Measurements from ENCODE around the gene MIA3. TPM values are rescaled to one million over a fixed set of nuclear protein-coding genes. Genes with fewer than 3 reads are reported as not detected.

Gene MIA3
- polyA plus RNA-seq, 1 of the 3 experiments (the other 2 are of a cell fraction), result 51.4 TPM

GRCh38 chr1:222713091-222713961 is 95.4 kb downstream of the MIA3 start:
- WGBS (ENCODE audit: low lambda C conversion rate), result 2% methylated on average over 39 of the region's 39 CpGs
- Histone ChIP-seq H3K36me3 (replicated peaks in 1 of 2; ENCODE audit: control insufficient read depth in 1 of 2, insufficient read depth in 2 of 2, low read length in 1 of 2) (peaks cover 24 to 34% of the 10 kb centered on the region in 2 experiments), H3K9ac (peak overlapping the region; percentile 83), H3K9me2 (no peaks in the 10 kb centered on the region), H2AFZ (ENCODE audit: low read depth) (peak overlapping the region; percentile 86), H3K4me3 (ENCODE audit: low read depth in 2 of 2, low read length in 1 of 2) (peak overlapping the region; percentile 72 to 91), H3K9me3 (no peaks in the 10 kb centered on the region), H3K79me2 (ENCODE audit: insufficient read depth) (peaks cover 66% of the 10 kb centered on the region), H3K4me1 (ENCODE audit: control insufficient read depth in 1 of 2, insufficient read depth in 2 of 2, low read depth in 1 of 2, low read length in 1 of 2) (peaks cover 0 to 11% of the 10 kb centered on the region in 2 experiments; a peak in 3 of 4 replicates), H4K20me1 (ENCODE audit: insufficient read depth) (no peaks in the 10 kb centered on the region), H3F3A (replicated peaks; ENCODE audit: insufficient read depth) (peaks cover 10% of the 10 kb centered on the region), H3K27ac (ENCODE audit: low read depth in 2 of 2, low read length in 1 of 2) (peak overlapping the region; percentile 93 to 99), H3K4me2 (peak overlapping the region; percentile 83), H3K27me3 (ENCODE audit: insufficient read depth) (no peaks in the 10 kb centered on the region)
- DNase-seq, result peak; percentile 89
- POLR2A ChIA-PET, result interaction anchor here (0.9 to 1.6 kb wide), 5 partner anchors 19 to 971 kb away, joined by 3 to 12 read pairs (median 4); partner anchors contain the start of genes DUSP10 and TAF1A
- CTCF ChIA-PET, result interaction anchor here (0.9 to 2.0 kb wide), 4 partner anchors 19 to 410 kb away, joined by 3 to 4 read pairs (median 3); no protein-coding TSS in a partner anchor
- TF ChIP-seq RAD21 (IDR thresholded peaks at IDR 0.05; ENCODE audit: low read length), result 0 out of 2 replicates have a peak, but pooled peaks have one; percentile 4
- TF ChIP-seq SIN3A (IDR thresholded peaks at IDR 0.05; ENCODE audit: borderline replicate concordance, low read depth, low read length), result peak; percentile 82; the same call in 1 of the 2 replicates
- no peak for TF ChIP-seq FOSL2 (IDR thresholded peaks at IDR 0.05; ENCODE audit: borderline replicate concordance, low read depth)
- TF ChIP-seq PBX3 (IDR thresholded peaks at IDR 0.05), result no peak
- TF ChIP-seq RXRA (IDR thresholded peaks at IDR 0.05; ENCODE audit: borderline replicate concordance, low read depth), result no peak
- no peak for TF ChIP-seq GATA2 (CRISPR knock-in tag; IDR thresholded peaks at IDR 0.05)
- TF ChIP-seq USF2 (IDR thresholded peaks at IDR 0.05; ENCODE audit: borderline replicate concordance, low read depth, low read length), result no peak
- TF ChIP-seq RFX5 (IDR thresholded peaks at IDR 0.05; ENCODE audit: low read length), result no peak
- peak; percentile 76 for TF ChIP-seq MAX (IDR thresholded peaks at IDR 0.05; ENCODE audit: low read depth)
- TF ChIP-seq ZBTB33 (IDR thresholded peaks at IDR 0.05; ENCODE audit: borderline replicate concordance, low read depth), result no peak
- TF ChIP-seq MXI1 (IDR thresholded peaks at IDR 0.05; ENCODE audit: low read depth, low read length), result 0 out of 2 replicates have a peak, but pooled peaks have one; percentile 36
- TF ChIP-seq REST (IDR thresholded peaks at IDR 0.05; ENCODE audit: low read depth, low read length), result no peak
- TF ChIP-seq EZH2phosphoT487 (IDR thresholded peaks at IDR 0.05; ENCODE audit: borderline replicate concordance, low read depth), result no peak
- peak; percentile 90 for TF ChIP-seq POLR2AphosphoS5 (IDR thresholded peaks at IDR 0.05; ENCODE audit: low read depth, low read length)
- no peak for TF ChIP-seq FOXM1 (IDR thresholded peaks at IDR 0.05; ENCODE audit: low read depth)
- no peak; the same call in 1 of the 2 replicates for TF ChIP-seq USF1 (IDR thresholded peaks at IDR 0.05; ENCODE audit: borderline replicate concordance, low read depth)
- peak; percentile 75; the same call in 1 of the 2 replicates for TF ChIP-seq TAF1 (IDR thresholded peaks at IDR 0.05; ENCODE audit: borderline replicate concordance, low read depth, low read length)
- TF ChIP-seq SMC3 (IDR thresholded peaks at IDR 0.05; ENCODE audit: low read depth, low read length), result no peak
- no peak; the same call in 1 of the 2 replicates for TF ChIP-seq IRF3 (IDR thresholded peaks at IDR 0.05; ENCODE audit: low read depth, low read length)
- no peak for TF ChIP-seq JUND (IDR thresholded peaks at IDR 0.05)
